H9 (cell line): ENCODE results near the gene C19orf47. TPM values are rescaled to one million over a fixed set of nuclear protein-coding genes. Genes with fewer than 3 reads are reported as not detected.
A peak's percentile ranks its signal among the peaks of the same experiment; 100 is the strongest.

Source experiments
- DNase-seq: peaks from one replicate; pipeline ENCODE4 v3.0.0-alpha.2; 2017
- H2AFZ ChIP-seq: one replicate; pipeline ENCODE4 v1.6.1; 2013; ENCODE audit warnings: mild to moderate bottlenecking, low read length, control low read depth, moderate library complexity
- H2AK5ac ChIP-seq: 2 replicates; pipeline ENCODE4 v1.6.1; 2013; ENCODE audit warnings: low read length, control low read depth, mixed read lengths; ENCODE audit not compliant: insufficient read length
- H2BK120ac ChIP-seq: one replicate; pipeline ENCODE4 v1.6.1; 2013; ENCODE audit warnings: low read depth, mild to moderate bottlenecking, low read length, control low read depth, inconsistent platforms; ENCODE audit not compliant: poor library complexity, severe bottlenecking
- H2BK12ac ChIP-seq: 2 replicates; pipeline ENCODE4 v1.6.1; 2013; ENCODE audit warnings: low read length, control low read depth, mixed read lengths, low read depth; ENCODE audit not compliant: insufficient read length
- H2BK15ac ChIP-seq: 2 replicates; pipeline ENCODE4 v1.6.1; 2013; ENCODE audit warnings: low read depth, low read length, control low read depth
- H2BK20ac ChIP-seq: one replicate; pipeline ENCODE4 v1.6.1; 2013; ENCODE audit warnings: low read depth, mild to moderate bottlenecking, low read length, control low read depth, inconsistent platforms; ENCODE audit not compliant: poor library complexity, severe bottlenecking
- H2BK5ac ChIP-seq: 2 replicates; pipeline ENCODE4 v1.6.1; 2013; ENCODE audit warnings: low read length, control low read depth, mixed read lengths; ENCODE audit not compliant: insufficient read length
- H3K14ac ChIP-seq: 2 replicates; pipeline ENCODE4 v1.6.1; 2013; ENCODE audit warnings: low read length, control low read depth; ENCODE audit not compliant: insufficient read depth
- H3K18ac ChIP-seq: 2 replicates; pipeline ENCODE4 v1.6.1; 2013; ENCODE audit warnings: low read depth, mild to moderate bottlenecking, mixed read lengths, low read length, control low read depth; ENCODE audit not compliant: insufficient read length
- H3K23ac ChIP-seq: 2 replicates; pipeline ENCODE4 v1.6.1; 2013; ENCODE audit warnings: low read length, control low read depth, mixed read lengths, low read depth; ENCODE audit not compliant: insufficient read length
- H3K23me2 ChIP-seq: 2 replicates; pipeline ENCODE4 v1.6.1; 2013; ENCODE audit warnings: low read depth, mild to moderate bottlenecking, mixed read lengths, low read length, control low read depth; ENCODE audit not compliant: insufficient read length, poor library complexity, severe bottlenecking
- H3K27ac ChIP-seq: 2 replicates; pipeline ENCODE4 v1.5.1; 2013; ENCODE audit warnings: low read length, control low read depth, mixed read lengths, low read depth; ENCODE audit not compliant: insufficient read length
- H3K27me3 ChIP-seq: 2 replicates; pipeline ENCODE4 v1.6.1; 2013; ENCODE audit warnings: low read length, control low read depth, inconsistent platforms; ENCODE audit not compliant: insufficient read depth
- H3K4ac ChIP-seq: 2 replicates; pipeline ENCODE4 v1.6.1; 2013; ENCODE audit warnings: low read depth, mild to moderate bottlenecking, control low read depth, inconsistent platforms, low read length, moderate library complexity
- H3K4me1 ChIP-seq: 2 replicates; pipeline ENCODE4 v1.6.1; 2013; ENCODE audit warnings: low read length, control low read depth, inconsistent platforms; ENCODE audit not compliant: insufficient read depth
- H3K4me2 ChIP-seq: 2 replicates; pipeline ENCODE4 v1.6.1; 2013; ENCODE audit warnings: low read length, control low read depth, mixed read lengths; ENCODE audit not compliant: insufficient read length, insufficient read depth
- H3K56ac ChIP-seq: 2 replicates; pipeline ENCODE4 v1.6.1; 2013; ENCODE audit warnings: low read depth, mild to moderate bottlenecking, mixed read lengths, low read length, control low read depth; ENCODE audit not compliant: insufficient read length
- H3K79me1 ChIP-seq: 2 replicates; pipeline ENCODE4 v1.6.1; 2013; ENCODE audit warnings: low read depth, mild to moderate bottlenecking, moderate library complexity, low read length, control low read depth, inconsistent platforms; ENCODE audit not compliant: insufficient read depth, poor library complexity, severe bottlenecking
- H3K79me2 ChIP-seq: 2 replicates; pipeline ENCODE4 v1.6.1; 2013; ENCODE audit warnings: low read length, control low read depth, inconsistent platforms; ENCODE audit not compliant: insufficient read depth
- H3K9ac ChIP-seq: 2 replicates; pipeline ENCODE4 v1.6.1; 2013; ENCODE audit warnings: low read length, control low read depth, mixed read lengths; ENCODE audit not compliant: insufficient read length; ENCODE audit errors: extremely low read depth
- H3K9me3 ChIP-seq: one replicate; pipeline ENCODE4 v1.6.1; 2013; ENCODE audit warnings: low read depth, low read length, inconsistent platforms; ENCODE audit not compliant: control insufficient read depth
- H3T11ph ChIP-seq: one replicate; pipeline ENCODE4 v1.6.1; 2013; ENCODE audit warnings: mild to moderate bottlenecking, low read length, control low read depth, inconsistent platforms
- H4K20me1 ChIP-seq: one replicate; pipeline ENCODE4 v1.6.1; 2013; ENCODE audit not compliant: control insufficient read depth, insufficient read length, insufficient read depth
- H4K5ac ChIP-seq: 2 replicates; pipeline ENCODE4 v1.6.1; 2013; ENCODE audit warnings: low read depth, mild to moderate bottlenecking, mixed read lengths, low read length, control low read depth; ENCODE audit not compliant: insufficient read length
- H4K8ac ChIP-seq: replicated peaks from 2 replicates; pipeline ENCODE4 v1.6.1; 2013; ENCODE audit warnings: low read length, control low read depth, mixed read lengths, low read depth; ENCODE audit not compliant: insufficient read length
- H4K91ac ChIP-seq: 2 replicates; pipeline ENCODE4 v1.6.1; 2013; ENCODE audit warnings: low read depth, mild to moderate bottlenecking, moderate library complexity, mixed read lengths, low read length, control low read depth; ENCODE audit not compliant: insufficient read length
- H3K27ac Mint-ChIP-seq, 3 experiments: 2 replicates in 2 of 3; 3 replicates in 1 of 3; pipeline ENCODE4 v1.8.0; 2020 to 2021; ENCODE audit warnings: mixed read lengths in 3 of 3, mild to moderate bottlenecking in 1 of 3, moderate library complexity in 1 of 3
- H3K27me3 Mint-ChIP-seq: 2 replicates; pipeline ENCODE4 v1.8.0; 2021; ENCODE audit warnings: low read depth, mild to moderate bottlenecking, moderate library complexity, mixed read lengths
- H3K36me3 Mint-ChIP-seq, 3 experiments: 2 replicates in 2 of 3; 3 replicates in 1 of 3; pipeline ENCODE4 v1.8.0; 2020 to 2021; ENCODE audit warnings: low read depth in 3 of 3, mixed read lengths in 3 of 3; ENCODE audit not compliant: insufficient read depth in 1 of 3
- H3K4me1 Mint-ChIP-seq, 2 experiments: 2 replicates each; pipeline ENCODE4 v1.8.0; 2020; ENCODE audit warnings: mixed read lengths in 2 of 2
- H3K4me3 Mint-ChIP-seq, 2 experiments: 2 replicates in 1 of 2; 3 replicates in 1 of 2; pipeline ENCODE4 v1.8.0; 2020 to 2021; ENCODE audit warnings: mild to moderate bottlenecking in 2 of 2, mixed read lengths in 2 of 2, moderate library complexity in 1 of 2
- H3K9me3 Mint-ChIP-seq, 2 experiments: 2 replicates in 1 of 2; 3 replicates in 1 of 2; pipeline ENCODE4 v1.8.0; 2020; ENCODE audit warnings: mild to moderate bottlenecking in 2 of 2, mixed read lengths in 2 of 2, moderate library complexity in 1 of 2
- CTCF ChIP-seq: fragments of 200-600 bp; sonication (generic); conservative IDR thresholded peaks from 3 replicates; pipeline ENCODE4 v1.8.0; 2021; ENCODE audit warnings: antibody characterized with exemption, mild to moderate bottlenecking
- WGBS: extraction: QIAGEN DNeasy Blood & Tissue Kit; methylation state at CpG from one replicate; pipeline ENCODE4 v1.1.7; 2013; ENCODE audit warnings: missing lambda C conversion rate, low lambda C conversion rate, mixed read lengths; ENCODE audit not compliant: insufficient read length; ENCODE audit errors: extremely low coverage; 5-methylcytosine and 5-hydroxymethylcytosine counted together
- total RNA-seq: library from RNA; stranded (reverse); gene quantifications from 2 replicates; pipeline ENCODE4 v1.2.1, GENCODE V29; 2021

C19orf47 gene
- total RNA-seq, 1 experiment from 2014 or later, result 19.4 TPM

DNA sequence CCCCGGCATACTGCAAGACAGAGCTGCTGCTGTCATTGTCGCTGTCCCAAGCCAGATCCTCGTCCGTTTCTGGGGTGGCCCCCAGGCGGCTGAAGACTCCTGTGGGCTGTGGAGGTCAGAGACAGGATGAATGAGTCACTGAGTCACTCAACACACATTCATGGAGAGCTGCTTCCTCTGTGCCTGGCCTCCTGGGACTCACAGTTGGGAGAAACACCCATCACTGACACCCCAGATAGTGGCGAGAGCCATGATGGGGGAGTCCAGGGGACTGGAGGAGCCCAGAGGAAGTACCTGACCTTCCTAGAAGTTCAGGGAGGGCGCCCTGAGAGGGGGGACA, 26.0 kb downstream of the C19orf47 start:
- no peak overlapping the region for H2BK5ac ChIP-seq
- H4K8ac ChIP-seq, result no peak overlapping the region
- no peak overlapping the region for H2BK120ac ChIP-seq
- no peaks in the 10 kb centered on the region for H4K20me1 ChIP-seq
- no peak overlapping the region for H2AK5ac ChIP-seq
- TF ChIP-seq CTCF, result no peak
- H3K9me3 Mint-ChIP-seq, result no peaks in the 10 kb centered on the region; a peak in 1 of 5 replicates
- no peaks in the 10 kb centered on the region for H3K9me3 ChIP-seq
- H3K14ac ChIP-seq, result no peak overlapping the region
- H3K18ac ChIP-seq, result no peak overlapping the region
- no peaks in the 10 kb centered on the region for H3K79me1 ChIP-seq
- peaks cover 0 to 4% of the 10 kb centered on the region in 2 experiments; a peak in 1 of 4 replicates for H3K4me1 Mint-ChIP-seq
- no peak overlapping the region for H2BK20ac ChIP-seq
- no peak overlapping the region for H3K27ac ChIP-seq
- no peaks in the 10 kb centered on the region for H3K79me2 ChIP-seq
- no peak overlapping the region for H3K4me3 Mint-ChIP-seq
- H3K27ac Mint-ChIP-seq, result peak overlapping the region in 1 of 3 experiments; percentile 49; a peak in 1 of 7 replicates
- no peak overlapping the region for H2BK12ac ChIP-seq
- H3T11ph ChIP-seq, result no peak overlapping the region
- peaks cover 9 to 73% (median 48%) of the 10 kb centered on the region in 3 experiments; a peak in 6 of 7 replicates for H3K36me3 Mint-ChIP-seq
- H2BK15ac ChIP-seq, result no peak overlapping the region
- no peak overlapping the region for H4K91ac ChIP-seq
- H3K23ac ChIP-seq, result no peak overlapping the region
- no CpG with 5 or more reads among the region's 7 CpGs for WGBS
- no peak overlapping the region for H3K4ac ChIP-seq
- H3K4me1 ChIP-seq, result no peaks in the 10 kb centered on the region
- H3K23me2 ChIP-seq, result no peaks in the 10 kb centered on the region
- H3K27me3 ChIP-seq, result no peaks in the 10 kb centered on the region; the same call in 1 of the 2 replicates
- no peak overlapping the region for H2AFZ ChIP-seq
- DNase-seq, result no peak
- H4K5ac ChIP-seq, result no peak overlapping the region
- no peaks in the 10 kb centered on the region for H3K27me3 Mint-ChIP-seq
- no peak overlapping the region for H3K9ac ChIP-seq
- H3K4me2 ChIP-seq, result no peak overlapping the region
- H3K56ac ChIP-seq, result no peak overlapping the region
